Pulmonary artery endothelial cell (primary cell): ENCODE measurements around the gene ILKAP. TPM values are rescaled to one million over a fixed set of nuclear protein-coding genes. Genes with fewer than 3 reads are reported as not detected.

ENCODE experiments used
- DNase-seq: peaks from one replicate; pipeline ENCODE4 v3.0.0-alpha.2; 2011; ENCODE audit warnings: low read depth, low spot score
- total RNA-seq: library from RNA; depleted of rRNA; stranded (reverse); fragments of >200 nt; gene quantifications from 2 replicates; pipeline ENCODE4 v1.2.3, GENCODE V29; 2014

The ILKAP gene, protein sequence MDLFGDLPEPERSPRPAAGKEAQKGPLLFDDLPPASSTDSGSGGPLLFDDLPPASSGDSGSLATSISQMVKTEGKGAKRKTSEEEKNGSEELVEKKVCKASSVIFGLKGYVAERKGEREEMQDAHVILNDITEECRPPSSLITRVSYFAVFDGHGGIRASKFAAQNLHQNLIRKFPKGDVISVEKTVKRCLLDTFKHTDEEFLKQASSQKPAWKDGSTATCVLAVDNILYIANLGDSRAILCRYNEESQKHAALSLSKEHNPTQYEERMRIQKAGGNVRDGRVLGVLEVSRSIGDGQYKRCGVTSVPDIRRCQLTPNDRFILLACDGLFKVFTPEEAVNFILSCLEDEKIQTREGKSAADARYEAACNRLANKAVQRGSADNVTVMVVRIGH
- 19.1 and 26.7 TPM in 2 replicates for total RNA-seq

DNA sequence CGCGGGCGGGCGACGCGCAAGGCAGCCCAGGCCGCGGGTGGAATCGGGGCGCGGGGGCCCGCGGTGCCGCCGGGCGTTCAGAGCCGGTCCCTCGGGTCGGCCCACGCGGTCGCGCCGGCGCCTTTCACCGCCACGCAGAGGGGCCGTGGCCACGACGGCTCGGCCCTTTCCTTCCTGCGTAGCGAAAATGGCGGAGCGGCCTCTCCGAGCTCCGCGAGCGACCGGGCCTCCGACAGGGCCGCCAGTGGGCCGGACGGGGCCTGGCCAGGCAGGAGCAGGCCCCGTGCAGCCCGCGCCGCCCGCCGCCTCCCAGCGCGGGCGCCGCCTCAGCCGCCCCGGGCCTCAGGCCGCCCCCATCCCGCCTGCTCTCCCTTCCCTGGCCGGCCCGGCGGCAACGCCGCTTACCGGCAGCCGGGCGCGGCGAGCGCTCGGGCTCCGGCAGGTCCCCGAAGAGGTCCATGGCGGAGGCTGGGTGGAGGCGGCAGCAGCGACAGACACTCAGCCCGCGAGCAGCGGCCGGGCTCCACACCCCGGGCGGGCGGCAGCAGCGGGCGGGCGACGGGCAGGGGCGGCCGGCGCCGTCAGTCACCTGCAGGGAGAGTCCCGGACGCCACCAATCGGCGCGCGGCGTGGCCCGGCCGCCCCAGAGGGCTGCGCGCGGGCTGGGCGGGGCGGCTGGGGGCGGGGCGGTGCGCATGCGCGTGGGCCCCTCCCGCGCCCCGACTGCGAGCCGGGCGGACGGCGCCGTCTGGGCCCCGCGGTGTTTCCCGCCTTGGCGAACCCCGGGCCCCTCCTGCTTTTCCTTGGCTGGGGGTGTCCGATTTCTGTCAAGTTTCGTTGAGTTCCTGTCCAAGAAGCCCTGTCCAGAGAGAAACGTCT is at the start of gene ILKAP:
Gene ILKAP (minus strand): TSS at position 602 of the 879 bp plus-strand sequence. CDS start 142 bp downstream, at position 460.
- DNase-seq = no peak

DNA sequence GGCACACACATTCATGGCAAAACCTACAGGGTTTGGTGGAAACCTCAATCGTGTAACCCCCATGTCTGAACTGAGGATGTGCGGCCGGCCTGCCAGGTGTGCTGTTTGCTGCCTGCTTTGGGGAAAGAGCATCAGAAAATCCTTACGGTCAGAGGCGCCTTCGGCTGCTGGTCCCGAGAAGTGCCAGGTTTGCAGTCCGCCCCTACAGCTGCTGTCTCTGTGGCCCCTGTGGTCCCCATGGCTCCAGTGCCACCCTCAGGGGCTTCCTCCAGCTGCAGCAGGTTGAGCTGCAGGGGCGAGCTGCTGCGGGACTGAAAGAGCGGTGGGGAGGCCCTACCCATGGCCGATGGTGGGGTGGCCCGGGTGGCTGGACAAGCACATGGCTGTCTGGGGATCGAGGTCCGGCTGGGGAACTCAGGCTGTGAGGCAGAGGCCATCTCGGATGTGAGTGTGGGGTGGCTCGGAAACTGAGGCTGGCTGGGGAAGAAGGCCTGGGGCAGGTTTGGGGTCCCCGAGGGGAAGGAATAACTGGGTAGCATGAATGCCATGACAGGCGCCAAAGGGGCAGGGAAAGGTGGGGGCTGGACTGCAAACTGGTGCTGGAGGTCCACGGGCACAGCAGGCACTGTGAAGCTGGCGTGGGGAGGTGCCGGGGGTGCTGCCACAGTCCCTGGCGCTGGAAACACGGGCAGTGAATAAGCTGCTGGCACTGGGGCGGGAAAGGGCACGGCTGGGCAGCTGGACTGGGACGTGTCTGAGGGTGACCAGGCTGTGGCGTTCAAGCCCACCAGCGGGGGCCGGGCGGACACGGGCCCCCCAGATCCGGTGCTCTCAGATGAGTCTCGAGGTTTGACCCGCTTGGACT is 49.5 kb upstream of the ILKAP start:
- no peak for DNase-seq

DNA sequence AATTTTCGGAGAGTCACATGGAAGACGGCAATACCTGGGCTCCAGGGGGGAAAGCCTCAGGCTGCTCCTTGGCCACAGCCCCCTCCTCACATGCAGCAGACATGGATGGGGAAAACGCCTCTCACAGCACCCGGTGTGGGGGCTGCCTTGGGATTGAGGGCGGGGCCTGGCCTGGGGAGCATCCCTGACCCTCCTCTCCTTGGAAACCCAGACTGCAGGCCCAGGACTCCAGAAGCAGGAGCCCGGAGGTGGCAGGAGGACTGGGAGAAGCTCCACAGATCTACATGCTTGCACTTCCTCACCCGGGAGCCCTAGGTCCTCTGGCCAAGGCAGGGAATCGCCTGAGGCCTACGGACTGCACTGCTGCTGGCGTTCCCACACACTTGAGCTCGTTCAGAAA is 48.5 kb upstream of the ILKAP start:
- no peak for DNase-seq

GRCh38 chr2:238251331-238251730 is 47.8 kb upstream of the ILKAP start:
- no peak for DNase-seq

GRCh38 chr2:238250896-238251295 is 47.4 kb upstream of the ILKAP start:
- no peak for DNase-seq

DNA sequence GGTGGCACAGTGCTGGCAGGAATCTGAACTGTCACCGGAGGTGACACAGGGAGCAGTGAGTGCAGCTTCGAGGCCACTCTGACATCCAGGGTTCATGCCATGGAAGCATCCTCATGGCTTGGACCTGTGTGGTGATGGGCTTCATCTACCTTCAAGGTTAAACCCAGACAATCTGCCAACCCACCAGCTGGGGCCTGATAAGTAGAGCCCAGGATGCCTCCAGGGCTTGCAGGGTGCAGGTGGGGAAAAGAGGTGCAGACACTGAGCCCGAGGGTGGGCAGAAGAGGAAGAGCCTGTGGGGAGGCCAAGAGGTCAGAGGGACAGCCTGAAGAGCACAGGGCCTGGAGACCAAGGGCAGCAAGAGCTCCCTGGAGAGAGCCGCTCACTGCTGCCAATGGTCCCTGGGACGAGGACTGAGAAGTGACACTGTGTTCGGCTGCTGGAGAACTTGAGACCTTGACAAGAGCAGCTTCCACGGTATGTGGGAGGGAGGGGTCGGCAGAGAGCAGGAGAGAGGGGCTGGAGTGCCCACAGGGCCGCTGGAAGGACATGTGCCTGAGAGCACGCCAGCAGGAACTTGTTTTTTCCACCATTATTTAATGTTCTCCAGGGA is 44.5 kb upstream of the ILKAP start:
- DNase-seq = no peak

GRCh38 chr2:238247002-238247822 is 43.7 kb upstream of the ILKAP start:
- DNase-seq = no peak

DNA sequence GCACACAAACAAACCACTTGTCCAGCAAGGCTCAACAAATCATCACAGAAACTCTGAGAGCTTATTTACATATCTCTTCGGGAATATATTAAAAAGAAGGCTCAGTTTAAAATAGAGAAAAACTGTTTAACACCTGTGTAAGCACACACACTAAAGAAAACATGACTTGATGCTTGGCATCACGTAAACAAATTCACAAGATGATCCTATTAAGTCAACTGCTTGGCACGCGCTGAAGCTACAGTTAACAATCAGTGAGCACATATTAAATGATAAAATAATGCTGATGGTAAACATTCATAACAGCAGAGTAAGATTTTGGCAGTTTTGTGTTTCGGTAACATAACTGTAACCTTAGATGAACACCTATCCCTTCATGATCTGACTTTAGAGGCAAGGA is 40.7 kb upstream of the ILKAP start:
- DNase-seq = no peak

- DNase-seq = no peak
Measured at GRCh38 chr2:238243496-238244076, 40.1 kb upstream of the ILKAP start.

DNA sequence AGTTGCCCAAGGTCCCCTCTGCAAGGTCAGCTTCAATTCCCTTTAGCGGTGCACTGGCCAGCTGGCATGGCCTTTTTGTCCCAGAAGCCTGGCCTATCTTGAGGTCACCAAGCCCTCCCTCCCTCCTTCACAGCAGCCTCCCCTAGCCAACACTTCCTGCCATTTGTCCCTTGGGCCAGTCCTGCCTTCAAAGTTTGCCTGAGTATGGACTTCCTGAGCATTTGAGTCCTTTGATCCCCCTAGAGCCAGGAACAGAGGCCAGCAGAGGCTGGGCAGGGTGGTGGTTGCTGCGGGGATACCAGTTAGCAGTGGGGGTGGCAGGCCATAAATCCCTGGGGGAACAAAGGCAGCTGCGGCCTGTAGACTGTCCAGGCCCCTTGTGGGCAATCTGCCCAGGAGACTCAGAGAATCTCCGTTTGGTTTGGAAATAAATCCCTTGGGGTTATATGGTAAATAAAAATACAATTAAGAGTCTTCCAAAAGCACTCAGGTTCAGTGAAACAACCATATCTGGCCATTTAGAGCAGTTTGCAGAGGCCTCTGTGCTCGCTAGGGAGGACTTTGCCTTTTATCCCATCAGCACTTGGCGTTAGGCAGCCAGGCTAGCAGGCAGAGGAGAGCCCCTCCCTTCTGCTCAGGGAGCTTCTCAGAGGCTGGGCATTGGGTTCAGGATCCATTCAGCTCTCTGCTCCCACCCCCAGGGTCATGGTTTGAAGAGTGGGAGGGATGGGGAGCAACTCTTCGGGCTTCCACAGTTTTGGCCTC is 39.4 kb upstream of the ILKAP start:
- DNase-seq = no peak

- no peak for DNase-seq
Measured at GRCh38 chr2:238241970-238242369, 38.5 kb upstream of the ILKAP start.

DNA sequence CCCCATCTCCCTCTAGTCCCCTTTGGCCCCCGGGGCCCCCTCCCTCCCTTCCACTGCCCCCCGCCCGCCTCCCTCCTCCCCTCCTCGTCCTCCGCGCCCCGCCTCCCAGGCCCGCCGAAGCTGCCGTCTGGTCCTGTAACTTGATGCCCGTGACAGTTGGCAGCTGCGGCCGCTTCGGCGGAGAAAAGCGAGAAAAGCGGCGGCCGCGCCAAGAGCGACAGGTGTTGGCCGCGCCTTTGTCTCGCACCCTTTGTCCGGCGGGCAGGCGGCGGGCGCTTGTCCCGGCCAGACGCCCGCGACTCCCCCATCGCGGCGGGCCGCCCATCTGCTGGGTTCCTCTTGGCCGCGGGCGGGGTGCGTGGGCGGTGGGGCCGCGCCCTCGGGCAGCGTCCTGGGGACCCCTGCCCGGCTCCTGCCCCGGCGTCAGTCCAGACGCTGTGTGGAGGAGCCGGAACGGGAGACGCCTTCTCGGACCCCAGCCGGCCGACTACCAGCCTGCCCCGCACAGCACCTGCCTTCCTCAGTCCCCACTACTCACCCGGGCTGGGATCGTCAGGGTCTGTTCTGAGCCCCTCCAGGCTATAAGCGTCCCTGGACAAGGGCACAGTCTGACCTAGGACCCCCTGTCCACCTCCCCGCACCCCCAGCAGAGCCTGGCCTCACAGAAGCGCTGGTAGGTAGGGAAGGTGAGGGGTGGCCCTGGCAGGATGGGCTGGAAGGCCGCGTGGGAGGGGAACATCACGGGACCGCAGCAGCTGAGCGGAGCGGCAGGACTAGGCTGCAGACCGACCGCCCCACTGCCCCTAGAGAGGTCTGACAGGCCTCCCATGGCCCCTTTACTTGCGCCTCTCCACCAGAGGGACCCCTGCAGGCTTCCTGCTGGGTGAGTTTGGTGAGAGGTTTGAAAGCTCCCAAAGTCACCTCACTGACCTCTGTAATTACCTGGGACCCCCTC is 37.5 kb upstream of the ILKAP start:
- DNase-seq = no peak

GRCh38 chr2:238239863-238240756 is 36.6 kb upstream of the ILKAP start, which contains the start of gene HES6:
TSS of gene HES6 (minus strand) at chr2:238240038. CDS start at chr2:238239905, 133 bp downstream.
- DNase-seq = peak; percentile 41

- no peak for DNase-seq
Measured at GRCh38 chr2:238239543-238239862, 36.0 kb upstream of the ILKAP start.

- DNase-seq = no peak
Measured at GRCh38 chr2:238238766-238239542, 35.5 kb upstream of the ILKAP start.

GRCh38 chr2:238238311-238238765 is 34.8 kb upstream of the ILKAP start:
- no peak for DNase-seq
